K562 treated with DMSO at 1 percent for 48 hours (cell line): ENCODE results near the gene PDHX. TPM values are rescaled to one million over a fixed set of nuclear protein-coding genes. Genes with fewer than 3 reads are reported as not detected.

Source experiments
- total RNA-seq: library from RNA; unstranded; fragments of 300-600 nt; gene quantifications from 2 replicates; pipeline ENCODE4 v1.2.3, GENCODE V29; 2022; ENCODE audit warnings: low replicate concordance; ENCODE audit errors: extremely low read depth

The PDHX gene
- not detected in 2 replicates for total RNA-seq

DNA sequence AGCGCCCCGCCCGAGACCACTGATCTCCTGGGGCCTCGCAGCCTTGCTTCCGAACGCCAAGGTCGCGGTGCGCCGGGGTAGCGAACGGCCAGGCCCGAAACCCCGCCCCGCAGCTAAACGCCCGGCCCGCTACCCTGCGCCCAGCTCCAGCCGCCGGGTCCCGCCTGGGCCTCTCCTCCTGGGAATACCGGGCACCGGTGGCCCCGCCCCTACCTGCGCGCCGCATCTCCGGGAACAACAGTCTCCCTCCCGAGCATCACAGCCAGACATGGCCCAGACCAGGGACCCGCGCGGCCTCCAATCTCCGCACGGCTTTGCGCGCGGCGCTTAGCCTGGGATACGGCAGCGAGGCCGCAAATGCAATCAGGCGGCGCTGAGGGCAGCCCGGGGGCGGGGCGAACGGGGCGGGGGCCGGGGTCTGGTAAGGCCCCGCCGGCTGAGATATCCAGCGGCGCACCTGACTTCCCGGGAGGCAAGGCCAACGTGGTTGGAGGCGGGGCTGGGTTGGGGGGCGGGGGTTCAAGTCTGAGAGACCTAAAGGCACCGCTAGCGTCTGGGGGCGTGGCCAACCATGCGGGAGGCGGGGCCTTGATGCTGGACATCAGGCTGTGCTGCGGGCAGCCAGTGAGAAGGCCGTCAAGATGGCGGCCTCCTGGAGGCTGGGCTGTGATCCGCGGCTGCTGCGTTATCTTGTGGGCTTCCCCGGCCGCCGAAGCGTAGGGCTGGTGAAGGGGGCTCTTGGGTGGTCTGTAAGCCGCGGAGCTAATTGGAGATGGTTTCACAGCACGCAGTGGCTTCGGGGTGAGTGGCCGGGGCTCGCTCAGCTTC is at the start of gene PDHX, which contains the start of gene APIP:
PDHX (plus strand) TSS at position 604 of the 828 bp plus-strand sequence; CDS start at position 642, 38 bp downstream.
APIP (minus strand) TSS at position 365 of the 828 bp plus-strand sequence; CDS start at position 270, 95 bp downstream.

Other genes starting within 250 kb of the PDHX start
- gene APIP, start 239 bp upstream of the PDHX start, total RNA-seq = not detected in 2 replicates
- gene CD44, start 222.6 kb downstream of the PDHX start, total RNA-seq = not detected in 2 replicates